ENCODE data around the gene SLAMF1.

SLAMF1 gene

DNA sequence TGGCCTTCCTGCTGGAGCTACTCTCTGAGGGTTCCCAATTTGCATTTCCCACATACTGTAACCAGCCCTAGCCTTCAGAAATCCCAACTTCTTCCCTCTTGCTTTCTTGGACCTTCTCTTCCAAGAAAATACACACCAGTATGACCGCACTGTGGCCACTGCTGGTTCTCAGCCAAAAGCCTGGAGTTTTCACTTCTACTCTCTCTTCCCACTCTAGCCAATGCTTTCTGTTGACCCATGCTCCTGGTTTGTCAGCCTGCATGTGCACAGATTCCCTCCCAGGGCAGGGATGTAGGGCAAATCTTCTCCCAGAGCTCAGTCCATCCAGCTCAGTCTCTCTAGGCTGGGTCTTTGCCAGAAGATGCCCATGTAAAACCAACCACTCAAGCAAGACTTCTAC lies 664 bp downstream of the SLAMF1 start:
- no peak overlapping the region for H3K4me3 ChIP-seq (replicated peaks; ENCODE audit: low read depth, low read length)
- DNase-seq (ENCODE audit: low read depth): no peak
- no peak for TF ChIP-seq CTCF (IDR thresholded peaks at IDR 0.05; ENCODE audit: low read length, missing control alignments)

GRCh38 chr1:160645386-160646130 lies 1.3 kb downstream of the SLAMF1 start:
- H3K4me3 ChIP-seq (replicated peaks; ENCODE audit: low read depth, low read length): no peak overlapping the region
- DNase-seq (ENCODE audit: low read depth): no peak
- TF ChIP-seq CTCF (IDR thresholded peaks at IDR 0.05; ENCODE audit: low read length, missing control alignments): no peak

DNA sequence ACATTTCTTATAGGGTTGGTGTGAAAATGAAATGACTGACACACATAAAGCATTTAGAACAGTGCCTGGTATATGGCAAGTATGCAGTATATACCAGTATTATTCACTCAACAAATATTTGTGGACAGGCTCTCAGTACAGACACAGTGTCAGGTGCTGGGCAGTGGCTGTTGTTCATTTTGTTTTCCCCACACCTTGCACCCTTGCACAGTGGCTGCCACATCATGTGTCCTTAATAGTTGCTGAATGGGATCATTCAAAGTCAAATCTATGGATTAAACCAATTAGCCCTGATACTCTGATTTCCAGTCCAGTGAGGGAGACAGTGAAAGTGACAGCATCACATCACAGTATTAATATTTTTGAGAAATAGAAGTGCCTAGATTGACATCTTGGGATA lies 2.4 kb downstream of the SLAMF1 start:
- TF ChIP-seq CTCF (IDR thresholded peaks at IDR 0.05; ENCODE audit: low read length, missing control alignments): no peak
- no peak for DNase-seq (ENCODE audit: low read depth)
- no peak overlapping the region for H3K4me3 ChIP-seq (replicated peaks; ENCODE audit: low read depth, low read length)

DNA sequence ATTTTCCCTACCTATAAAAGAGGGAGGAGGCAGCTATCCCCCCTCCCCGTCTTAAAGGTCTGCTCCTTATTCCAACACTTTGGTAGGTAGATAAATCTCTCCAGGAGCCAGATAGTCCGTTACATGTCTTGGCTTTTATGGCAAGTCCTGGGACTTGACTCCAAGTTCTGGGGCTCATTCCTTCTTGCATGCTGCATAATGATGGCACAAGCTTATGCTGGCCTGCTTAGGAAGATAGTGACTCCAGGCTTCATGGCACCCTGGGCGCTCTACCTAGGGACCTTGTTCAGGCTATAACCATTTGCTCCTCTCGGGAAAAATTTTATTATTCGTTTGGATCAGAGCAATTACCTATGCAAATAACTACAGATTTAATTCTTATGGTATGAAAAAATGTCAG lies 3.7 kb downstream of the SLAMF1 start:
- no peak for DNase-seq (ENCODE audit: low read depth)
- TF ChIP-seq CTCF (IDR thresholded peaks at IDR 0.05; ENCODE audit: low read length, missing control alignments): no peak
- H3K4me3 ChIP-seq (replicated peaks; ENCODE audit: low read depth, low read length): no peak overlapping the region

DNA sequence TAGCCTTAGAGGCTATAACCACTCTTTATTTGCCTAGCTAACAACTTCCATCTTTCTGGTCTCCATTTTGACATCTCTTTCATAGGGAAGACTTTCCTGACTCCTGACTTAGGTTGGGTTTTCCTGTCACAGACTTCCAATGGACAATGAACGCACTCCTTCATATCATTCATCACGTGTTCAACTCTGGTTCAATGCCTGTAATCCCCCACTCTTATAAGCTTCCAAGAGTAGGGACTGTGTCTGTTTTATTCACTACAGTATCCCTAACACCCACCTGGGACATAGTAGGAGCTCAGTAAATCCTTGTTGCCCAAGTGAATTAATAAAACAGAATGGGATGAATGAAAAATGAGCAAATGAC lies 4.6 kb downstream of the SLAMF1 start:
- no peak for DNase-seq (ENCODE audit: low read depth)
- H3K4me3 ChIP-seq (replicated peaks; ENCODE audit: low read depth, low read length): no peak overlapping the region
- TF ChIP-seq CTCF (IDR thresholded peaks at IDR 0.05; ENCODE audit: low read length, missing control alignments): no peak

DNA sequence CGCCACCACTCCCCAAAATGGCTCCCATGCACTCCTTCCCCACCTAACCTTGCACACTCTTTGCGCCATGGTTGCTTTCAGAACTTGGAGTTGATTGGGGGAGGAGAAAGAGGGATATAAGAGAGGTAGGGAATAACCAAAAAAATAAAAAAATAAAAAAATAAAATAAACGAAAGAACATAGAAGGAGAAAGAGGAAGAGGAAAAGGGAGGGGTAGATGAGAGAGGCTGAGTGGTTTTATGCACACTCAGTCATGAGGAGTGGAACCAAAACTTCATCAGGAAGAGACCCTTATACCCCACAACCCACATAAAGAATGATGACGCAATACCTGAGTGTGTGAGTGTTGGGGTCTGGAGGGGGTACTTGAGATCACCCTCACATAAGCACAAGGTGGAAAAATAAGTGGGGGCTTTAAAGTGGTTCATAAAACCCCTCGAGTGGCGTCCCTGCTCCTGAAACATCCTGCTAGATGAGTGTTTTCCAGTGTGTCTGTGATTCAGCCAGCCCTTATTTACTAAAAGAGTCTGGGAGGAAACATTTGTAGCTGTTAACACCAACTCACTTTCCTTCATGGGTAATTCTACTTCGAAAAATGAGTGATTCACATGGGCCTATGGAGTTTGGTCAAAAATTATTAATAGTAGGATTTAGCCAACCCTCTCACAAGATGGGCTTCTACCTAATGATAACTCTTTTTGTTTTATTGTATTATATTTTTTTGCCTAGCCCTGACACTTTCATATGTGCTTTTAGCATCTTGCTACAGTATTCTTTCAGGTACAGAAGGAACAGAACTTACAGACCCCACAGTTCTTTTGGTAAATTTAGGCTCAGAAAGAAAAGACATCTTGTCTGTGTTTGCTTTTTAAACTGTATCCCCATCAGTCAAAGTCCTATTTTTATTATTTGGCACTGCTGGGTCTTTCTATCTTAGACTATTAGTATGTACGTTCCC lies 5.2 kb downstream of the SLAMF1 start:
- DNase-seq (ENCODE audit: low read depth): no peak
- no peak for TF ChIP-seq CTCF (IDR thresholded peaks at IDR 0.05; ENCODE audit: low read length, missing control alignments)
- H3K4me3 ChIP-seq (replicated peaks; ENCODE audit: low read depth, low read length): no peak overlapping the region

Data from fibroblast of pulmonary artery (primary cell).